Measurements from ENCODE around the gene LEF1.

LEF1 gene

DNA sequence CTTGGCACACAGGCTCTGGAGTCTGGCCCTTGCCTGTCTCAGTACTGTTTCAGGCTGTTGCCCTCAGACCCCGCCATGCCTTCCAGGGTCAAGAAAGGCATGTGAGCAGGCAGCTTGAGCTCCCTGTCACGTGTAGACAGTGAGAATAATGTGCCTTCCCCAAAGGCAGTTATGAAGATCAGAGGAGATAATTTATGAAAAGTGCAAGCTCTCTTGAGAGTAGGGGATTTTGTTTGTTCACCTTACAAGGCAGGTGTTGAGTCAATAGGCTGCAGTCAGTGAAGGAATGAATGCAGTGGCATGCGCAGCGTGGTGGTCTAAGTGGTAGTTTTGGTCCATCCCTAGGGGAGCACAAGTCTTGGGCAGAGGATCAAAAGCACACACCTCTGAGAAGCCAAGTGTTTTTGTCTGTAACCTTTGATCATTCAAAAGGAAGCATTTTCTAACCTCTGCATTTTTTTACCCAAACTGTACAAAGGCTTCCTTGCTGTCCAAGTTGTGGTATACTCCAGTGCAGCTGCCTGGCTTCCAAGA lies 164.7 kb downstream of the LEF1 start:
- TF ChIP-seq MYC (IDR thresholded peaks at IDR 0.05; ENCODE audit: low read depth, low read length) (no peak), POLR2A (IDR thresholded peaks at IDR 0.05; ENCODE audit: extremely low read depth, insufficient read length) (no peak)
- TF ChIP-seq, protein P1, sequence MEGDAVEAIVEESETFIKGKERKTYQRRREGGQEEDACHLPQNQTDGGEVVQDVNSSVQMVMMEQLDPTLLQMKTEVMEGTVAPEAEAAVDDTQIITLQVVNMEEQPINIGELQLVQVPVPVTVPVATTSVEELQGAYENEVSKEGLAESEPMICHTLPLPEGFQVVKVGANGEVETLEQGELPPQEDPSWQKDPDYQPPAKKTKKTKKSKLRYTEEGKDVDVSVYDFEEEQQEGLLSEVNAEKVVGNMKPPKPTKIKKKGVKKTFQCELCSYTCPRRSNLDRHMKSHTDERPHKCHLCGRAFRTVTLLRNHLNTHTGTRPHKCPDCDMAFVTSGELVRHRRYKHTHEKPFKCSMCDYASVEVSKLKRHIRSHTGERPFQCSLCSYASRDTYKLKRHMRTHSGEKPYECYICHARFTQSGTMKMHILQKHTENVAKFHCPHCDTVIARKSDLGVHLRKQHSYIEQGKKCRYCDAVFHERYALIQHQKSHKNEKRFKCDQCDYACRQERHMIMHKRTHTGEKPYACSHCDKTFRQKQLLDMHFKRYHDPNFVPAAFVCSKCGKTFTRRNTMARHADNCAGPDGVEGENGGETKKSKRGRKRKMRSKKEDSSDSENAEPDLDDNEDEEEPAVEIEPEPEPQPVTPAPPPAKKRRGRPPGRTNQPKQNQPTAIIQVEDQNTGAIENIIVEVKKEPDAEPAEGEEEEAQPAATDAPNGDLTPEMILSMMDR (IDR thresholded peaks at IDR 0.05; ENCODE audit: low read depth, low read length) = no peak
- TF ChIP-seq, protein P2, sequence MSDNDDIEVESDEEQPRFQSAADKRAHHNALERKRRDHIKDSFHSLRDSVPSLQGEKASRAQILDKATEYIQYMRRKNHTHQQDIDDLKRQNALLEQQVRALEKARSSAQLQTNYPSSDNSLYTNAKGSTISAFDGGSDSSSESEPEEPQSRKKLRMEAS (IDR thresholded peaks at IDR 0.05; ENCODE audit: low read depth, low read length) = no peak
- no peak overlapping the region for H3K4me3 ChIP-seq (ENCODE audit: low read depth, low read length)
- no peak for DNase-seq (ENCODE audit: low read depth)

DNA sequence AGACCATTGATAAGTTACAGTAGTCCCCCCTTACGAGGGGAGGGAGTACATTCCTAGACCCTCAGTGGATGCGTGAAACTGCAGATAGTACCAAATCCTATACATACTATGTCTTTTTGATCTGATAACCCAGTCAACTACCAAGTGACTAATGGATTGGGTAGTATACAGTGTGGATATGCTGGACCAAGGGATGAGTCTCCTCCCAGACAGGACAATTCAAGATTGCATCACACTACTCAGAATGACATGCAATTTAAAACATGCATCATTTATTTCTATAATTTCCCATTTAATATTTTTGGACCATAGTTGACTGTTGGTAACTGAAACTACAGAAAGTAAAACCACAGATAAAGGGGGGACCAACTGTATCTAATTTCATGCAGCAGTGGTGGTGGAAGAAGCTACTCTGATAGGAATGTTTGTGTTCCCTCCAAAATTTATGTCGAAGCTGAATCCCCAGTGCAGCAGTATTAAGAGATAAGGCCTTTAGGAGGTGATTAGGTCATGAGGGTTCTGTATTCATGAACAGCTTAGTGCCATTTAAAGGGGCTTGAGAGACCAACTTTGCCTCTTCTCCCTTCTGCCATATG lies 167.1 kb downstream of the LEF1 start:
- TF ChIP-seq POLR2A (IDR thresholded peaks at IDR 0.05; ENCODE audit: extremely low read depth, insufficient read length) (no peak), MYC (IDR thresholded peaks at IDR 0.05; ENCODE audit: low read depth, low read length) (no peak)
- TF ChIP-seq, protein P1 (IDR thresholded peaks at IDR 0.05; ENCODE audit: low read depth, low read length) = no peak
- TF ChIP-seq, protein P2 (IDR thresholded peaks at IDR 0.05; ENCODE audit: low read depth, low read length) = no peak

GRCh38 chr4:107999932-108000539 lies 168.7 kb downstream of the LEF1 start:
- no peak overlapping the region for H3K4me3 ChIP-seq (ENCODE audit: low read depth, low read length)
- peak; percentile 42 for DNase-seq (ENCODE audit: low read depth)

More for the DNA sequence above, 167.1 kb downstream of the LEF1 start:
- no peak overlapping the region for H3K4me3 ChIP-seq (ENCODE audit: low read depth, low read length)
- no peak for DNase-seq (ENCODE audit: low read depth)

DNA sequence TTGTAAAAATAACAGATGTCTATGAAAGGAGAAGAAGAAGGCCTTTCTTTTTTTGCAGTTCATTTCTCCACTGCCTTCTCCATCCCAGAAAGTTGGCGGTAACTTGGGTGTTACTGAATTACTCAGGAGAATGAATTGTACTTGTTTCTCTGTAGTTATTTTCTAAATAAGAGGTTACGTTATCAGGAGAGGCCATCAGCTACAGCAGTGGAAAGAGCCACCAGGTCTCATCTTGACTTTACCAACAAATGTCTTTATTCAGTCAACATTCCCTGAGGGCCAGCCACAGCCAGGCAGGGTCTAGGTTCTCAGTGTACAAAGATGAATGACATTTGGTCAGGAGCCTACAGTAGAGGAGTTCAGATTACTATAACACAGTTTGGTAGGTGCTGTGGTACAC lies 170.9 kb downstream of the LEF1 start:
- TF ChIP-seq MYC (IDR thresholded peaks at IDR 0.05; ENCODE audit: low read depth, low read length) (no peak), POLR2A (IDR thresholded peaks at IDR 0.05; ENCODE audit: extremely low read depth, insufficient read length) (no peak)
- TF ChIP-seq, protein P1 (IDR thresholded peaks at IDR 0.05; ENCODE audit: low read depth, low read length) = no peak
- TF ChIP-seq, protein P2 (IDR thresholded peaks at IDR 0.05; ENCODE audit: low read depth, low read length) = no peak
- no peak for DNase-seq (ENCODE audit: low read depth)
- H3K4me3 ChIP-seq (ENCODE audit: low read depth, low read length) = no peak overlapping the region

More at GRCh38 chr4:107999932-108000539, 168.7 kb downstream of the LEF1 start:
- TF ChIP-seq MYC (IDR thresholded peaks at IDR 0.05; ENCODE audit: low read depth, low read length) = no peak
- TF ChIP-seq, protein P1 (IDR thresholded peaks at IDR 0.05; ENCODE audit: low read depth, low read length) = no peak
- TF ChIP-seq POLR2A (IDR thresholded peaks at IDR 0.05; ENCODE audit: extremely low read depth, insufficient read length) = no peak
- TF ChIP-seq, protein P2 (IDR thresholded peaks at IDR 0.05; ENCODE audit: low read depth, low read length) = no peak

All from NB4 (cell line).